K562 (cell line): ENCODE results near the gene CCDC187. TPM values are rescaled to one million over a fixed set of nuclear protein-coding genes. Genes with fewer than 3 reads are reported as not detected.

Experiments used
- BHLHE40 ChIP-seq: IDR thresholded peaks from 2 replicates; pipeline ENCODE4 v1.6.1; 2011; ENCODE audit warnings: low read length, improper control_type of control experiment
- CBFB ChIP-seq: sonication (generic); formaldehyde crosslinking; IDR thresholded peaks from 2 replicates; pipeline ENCODE4 v1.4.0; 2020; ENCODE audit warnings: mild to moderate bottlenecking, missing genetic modification reagents
- CREM ChIP-seq: IDR thresholded peaks from 2 replicates; pipeline ENCODE4 v1.6.1; 2014; ENCODE audit warnings: antibody characterized with exemption, low read depth
- HDGF ChIP-seq: fragments of 450-650 bp; IDR thresholded peaks from 2 replicates; pipeline ENCODE4 v1.6.1; 2016
- HLTF ChIP-seq: fragments of 450-650 bp; IDR thresholded peaks from 2 replicates; pipeline ENCODE4 v1.6.1; 2016
- JUN ChIP-seq, 2 experiments: sonication (generic) in 1 of 2; formaldehyde crosslinking in 1 of 2; IDR thresholded peaks; 2 replicates each; pipeline versions ENCODE4 v1.6.1 to v1.8.0; 2012 to 2022; ENCODE audit warnings: borderline replicate concordance in 2 of 2, mild to moderate bottlenecking in 2 of 2, improper control_type of control experiment in 1 of 2, low read depth in 1 of 2, low read length in 1 of 2, missing genetic modification reagents in 1 of 2
- JUND ChIP-seq, 2 experiments: IDR thresholded peaks; 2 replicates in 1 of 2; 3 replicates in 1 of 2; pipeline ENCODE4 v1.6.1; 2011; ENCODE audit warnings: borderline replicate concordance in 2 of 2, low read depth in 2 of 2, low read length in 2 of 2, improper control_type of control experiment in 1 of 2, missing biosample characterization in 1 of 2, missing genetic modification characterization in 1 of 2, missing genetic modification reagents in 1 of 2
- L3MBTL2 ChIP-seq: fragments of 450-650 bp; IDR thresholded peaks from 2 replicates; pipeline ENCODE4 v1.6.1; 2016; ENCODE audit warnings: mild to moderate bottlenecking, moderate library complexity
- MECOM ChIP-seq: fragments of 250-450 bp; sonication (Bioruptor Pico); IDR thresholded peaks from 2 replicates; pipeline ENCODE4 v1.8.0; 2022; ENCODE audit warnings: inconsistent platforms
- NONO ChIP-seq, 2 experiments: fragments of 200-400 bp in 1 of 2; fragments of 450-650 bp in 1 of 2; formaldehyde crosslinking in 1 of 2; IDR thresholded peaks; 2 replicates each; pipeline ENCODE4 v1.6.1; 2017; ENCODE audit warnings: low read depth in 2 of 2, mild to moderate bottlenecking in 2 of 2, moderate library complexity in 2 of 2, low read length in 1 of 2
- PHF21A ChIP-seq: fragments of 450-650 bp; IDR thresholded peaks from 2 replicates; pipeline ENCODE4 v1.6.1; 2017; ENCODE audit warnings: low read depth, borderline replicate concordance
- POLR2A ChIP-seq: fragments of 450-650 bp; conservative IDR thresholded peaks from 2 replicates; pipeline ENCODE4 v1.6.1; 2016
- RAD21 ChIP-seq, 2 experiments: fragments of 250-450 bp in 1 of 2; fragments of 450-650 bp in 1 of 2; sonication (Bioruptor Pico) in 1 of 2; formaldehyde crosslinking in 1 of 2; IDR thresholded peaks in 1 of 2; conservative IDR thresholded peaks in 1 of 2; 2 replicates each; pipeline versions ENCODE4 v1.4.0 to v1.8.0; 2020 to 2022; ENCODE audit warnings: mild to moderate bottlenecking in 2 of 2, moderate library complexity in 1 of 2
- SMARCA5 ChIP-seq: fragments of 450-650 bp; IDR thresholded peaks from 2 replicates; pipeline ENCODE4 v1.6.1; 2016
- ZFP36 ChIP-seq: fragments of 150-350 bp; IDR thresholded peaks from 2 replicates; pipeline ENCODE4 v1.6.1; 2018; ENCODE audit warnings: low read length, low read depth; ENCODE audit not compliant: partially characterized antibody
- polyA plus RNA-seq, 8 experiments: library from polyadenylated mRNA; depleted of rRNA in 4 of 8; stranded (reverse) in 5 of 8; unstranded in 3 of 8; fragments of >200 nt; fragmentation: Nextera tagmentation in 2 of 8; fragmentation: Illumina TruSeq in 1 of 8; extraction: Ambion mirVana in 2 of 8; extraction: Trizol in 1 of 8; gene quantifications; 2 replicates each; pipeline versions ENCODE4 v1.2.1 to v1.2.3, GENCODE V29; 2011 to 2014; ENCODE audit warnings: inconsistent platforms in 1 of 8, missing spikeins in 1 of 8
- total RNA-seq, 7 experiments: library from RNA; depleted of rRNA in 6 of 7; stranded (reverse); fragments of >200 nt in 6 of 7; fragmentation: Illumina TruSeq in 2 of 7; extraction: Trizol in 2 of 7; gene quantifications; 2 replicates each; pipeline versions ENCODE4 v1.2.1 to v1.2.3, GENCODE V29; 2011 to 2021; ENCODE audit warnings: low replicate concordance in 1 of 7
- TF ChIP-seq, protein P1 (sequence below): sonication (generic); formaldehyde crosslinking; IDR thresholded peaks from 2 replicates; pipeline ENCODE4 v1.9.0; 2022; ENCODE audit warnings: mild to moderate bottlenecking, missing genetic modification reagents
- TF ChIP-seq, protein P2 (sequence below): IDR thresholded peaks from 2 replicates; pipeline ENCODE4 v1.6.1; 2014; ENCODE audit warnings: antibody characterized with exemption
- TF ChIP-seq, protein P3 (sequence below): fragments of 450-650 bp; IDR thresholded peaks from one replicate; pipeline ENCODE4 v1.6.1; 2018; ENCODE audit warnings: mild to moderate bottlenecking, moderate library complexity; ENCODE audit not compliant: partially characterized antibody
- TF ChIP-seq, protein P4 (sequence below): sonication (generic); formaldehyde crosslinking; IDR thresholded peaks from 2 replicates; pipeline ENCODE4 v1.9.0; 2022; ENCODE audit warnings: mild to moderate bottlenecking, missing genetic modification reagents
- TF ChIP-seq, protein P5 (sequence below): IDR thresholded peaks from 3 replicates; pipeline ENCODE4 v1.6.1; 2011; ENCODE audit warnings: borderline replicate concordance, mild to moderate bottlenecking, moderate library complexity; ENCODE audit not compliant: insufficient read length; ENCODE audit errors: extremely low read depth

Gene CCDC187
- total and polyA plus RNA-seq, 9 of the 15 experiments (the other 6 are each of a cell fraction or from before 2014, with no cell fraction given), result not detected

DNA sequence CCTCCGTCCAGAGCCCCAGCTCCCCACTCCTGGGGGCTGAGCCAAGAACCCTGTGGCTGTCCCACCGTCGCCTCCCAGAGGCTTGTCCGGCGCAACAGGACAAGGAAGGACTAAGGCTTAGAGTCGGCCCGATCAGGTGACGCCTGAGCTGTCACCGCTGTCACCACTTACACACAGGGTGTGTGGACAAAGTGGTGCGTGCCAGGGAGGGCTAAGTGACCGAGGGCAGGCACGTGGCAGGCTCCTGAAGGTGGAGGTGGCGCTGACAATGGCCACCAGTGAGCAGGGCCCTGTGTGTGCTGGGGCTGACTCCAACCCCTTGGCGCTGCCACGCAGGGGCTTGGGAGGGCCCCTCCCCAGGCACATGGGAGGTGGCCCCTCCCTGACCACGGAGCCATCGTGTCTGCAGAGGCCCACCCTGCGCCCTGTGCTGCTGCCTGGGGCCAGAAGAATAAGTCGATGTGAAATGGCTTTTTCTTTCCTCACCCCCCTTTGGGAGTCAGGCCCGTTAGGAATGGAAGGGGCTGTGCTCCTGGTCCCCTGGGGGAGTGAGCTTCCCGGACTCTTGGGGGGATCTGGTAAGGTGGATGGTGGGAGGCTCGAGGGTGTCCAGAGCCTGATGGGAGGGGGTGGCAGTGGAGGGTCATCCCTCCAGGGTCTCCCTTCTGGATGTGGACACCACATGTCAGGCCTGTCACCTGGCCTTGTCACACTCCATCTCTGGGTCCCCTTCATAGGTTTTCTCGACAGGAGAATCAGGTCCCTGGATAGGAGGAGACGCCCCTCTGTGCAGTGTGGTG lies 20.8 kb upstream of the CCDC187 start (continued):
- TF ChIP-seq JUND (IDR thresholded peaks at IDR 0.05; ENCODE audit: borderline replicate concordance, low read depth, low read length) (peak; percentile 9; the same call in 1 of the 2 replicates), JUND (tag; IDR thresholded peaks at IDR 0.05; ENCODE audit: borderline replicate concordance, low read depth, low read length) (no peak), NONO (IDR thresholded peaks at IDR 0.05; ENCODE audit: low read depth in 2 of 2, low read length in 1 of 2) (peak in 1 of 2 experiments; percentile 74; a peak in 1 of 4 replicates), BHLHE40 (peak; percentile 63), POLR2A (no peak), CREM (0 out of 2 replicates have a peak, but pooled peaks have one; percentile 14), HLTF (no peak), ZFP36 (peak; percentile 24), JUN (IDR thresholded peaks at IDR 0.05; ENCODE audit: borderline replicate concordance, low read depth, low read length) (no peak), JUN (CRISPR knock-in tag; IDR thresholded peaks at IDR 0.05; ENCODE audit: borderline replicate concordance) (no peak), L3MBTL2 (peak; percentile 68), CBFB (CRISPR knock-in tag) (0 out of 2 replicates have a peak, but pooled peaks have one; percentile 53), PHF21A (no peak), RAD21 (CRISPR knock-in tag; conservative IDR thresholded peaks at IDR 0.05 in 1 of 2, IDR thresholded peaks at IDR 0.05 in 1 of 2) (peak in 1 of 2 experiments; percentile 31; a peak in 2 of 4 replicates), MECOM (CRISPR knock-in tag) (no peak), SMARCA5 (no peak), HDGF (no peak)
- TF ChIP-seq, protein P1, sequence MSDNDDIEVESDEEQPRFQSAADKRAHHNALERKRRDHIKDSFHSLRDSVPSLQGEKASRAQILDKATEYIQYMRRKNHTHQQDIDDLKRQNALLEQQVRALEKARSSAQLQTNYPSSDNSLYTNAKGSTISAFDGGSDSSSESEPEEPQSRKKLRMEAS (CRISPR knock-in tag), result peak; percentile 83
- TF ChIP-seq, protein P2, sequence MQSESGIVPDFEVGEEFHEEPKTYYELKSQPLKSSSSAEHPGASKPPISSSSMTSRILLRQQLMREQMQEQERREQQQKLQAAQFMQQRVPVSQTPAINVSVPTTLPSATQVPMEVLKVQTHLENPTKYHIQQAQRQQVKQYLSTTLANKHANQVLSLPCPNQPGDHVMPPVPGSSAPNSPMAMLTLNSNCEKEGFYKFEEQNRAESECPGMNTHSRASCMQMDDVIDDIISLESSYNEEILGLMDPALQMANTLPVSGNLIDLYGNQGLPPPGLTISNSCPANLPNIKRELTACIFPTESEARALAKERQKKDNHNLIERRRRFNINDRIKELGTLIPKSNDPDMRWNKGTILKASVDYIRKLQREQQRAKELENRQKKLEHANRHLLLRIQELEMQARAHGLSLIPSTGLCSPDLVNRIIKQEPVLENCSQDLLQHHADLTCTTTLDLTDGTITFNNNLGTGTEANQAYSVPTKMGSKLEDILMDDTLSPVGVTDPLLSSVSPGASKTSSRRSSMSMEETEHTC, result 0 out of 2 replicates have a peak, but pooled peaks have one; percentile 7
- TF ChIP-seq, protein P3, sequence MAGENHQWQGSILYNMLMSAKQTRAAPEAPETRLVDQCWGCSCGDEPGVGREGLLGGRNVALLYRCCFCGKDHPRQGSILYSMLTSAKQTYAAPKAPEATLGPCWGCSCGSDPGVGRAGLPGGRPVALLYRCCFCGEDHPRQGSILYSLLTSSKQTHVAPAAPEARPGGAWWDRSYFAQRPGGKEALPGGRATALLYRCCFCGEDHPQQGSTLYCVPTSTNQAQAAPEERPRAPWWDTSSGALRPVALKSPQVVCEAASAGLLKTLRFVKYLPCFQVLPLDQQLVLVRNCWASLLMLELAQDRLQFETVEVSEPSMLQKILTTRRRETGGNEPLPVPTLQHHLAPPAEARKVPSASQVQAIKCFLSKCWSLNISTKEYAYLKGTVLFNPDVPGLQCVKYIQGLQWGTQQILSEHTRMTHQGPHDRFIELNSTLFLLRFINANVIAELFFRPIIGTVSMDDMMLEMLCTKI, result no peak
- TF ChIP-seq, protein P4, sequence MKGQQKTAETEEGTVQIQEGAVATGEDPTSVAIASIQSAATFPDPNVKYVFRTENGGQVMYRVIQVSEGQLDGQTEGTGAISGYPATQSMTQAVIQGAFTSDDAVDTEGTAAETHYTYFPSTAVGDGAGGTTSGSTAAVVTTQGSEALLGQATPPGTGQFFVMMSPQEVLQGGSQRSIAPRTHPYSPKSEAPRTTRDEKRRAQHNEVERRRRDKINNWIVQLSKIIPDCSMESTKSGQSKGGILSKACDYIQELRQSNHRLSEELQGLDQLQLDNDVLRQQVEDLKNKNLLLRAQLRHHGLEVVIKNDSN (CRISPR knock-in tag), result peak; percentile 82
- TF ChIP-seq, protein P5, sequence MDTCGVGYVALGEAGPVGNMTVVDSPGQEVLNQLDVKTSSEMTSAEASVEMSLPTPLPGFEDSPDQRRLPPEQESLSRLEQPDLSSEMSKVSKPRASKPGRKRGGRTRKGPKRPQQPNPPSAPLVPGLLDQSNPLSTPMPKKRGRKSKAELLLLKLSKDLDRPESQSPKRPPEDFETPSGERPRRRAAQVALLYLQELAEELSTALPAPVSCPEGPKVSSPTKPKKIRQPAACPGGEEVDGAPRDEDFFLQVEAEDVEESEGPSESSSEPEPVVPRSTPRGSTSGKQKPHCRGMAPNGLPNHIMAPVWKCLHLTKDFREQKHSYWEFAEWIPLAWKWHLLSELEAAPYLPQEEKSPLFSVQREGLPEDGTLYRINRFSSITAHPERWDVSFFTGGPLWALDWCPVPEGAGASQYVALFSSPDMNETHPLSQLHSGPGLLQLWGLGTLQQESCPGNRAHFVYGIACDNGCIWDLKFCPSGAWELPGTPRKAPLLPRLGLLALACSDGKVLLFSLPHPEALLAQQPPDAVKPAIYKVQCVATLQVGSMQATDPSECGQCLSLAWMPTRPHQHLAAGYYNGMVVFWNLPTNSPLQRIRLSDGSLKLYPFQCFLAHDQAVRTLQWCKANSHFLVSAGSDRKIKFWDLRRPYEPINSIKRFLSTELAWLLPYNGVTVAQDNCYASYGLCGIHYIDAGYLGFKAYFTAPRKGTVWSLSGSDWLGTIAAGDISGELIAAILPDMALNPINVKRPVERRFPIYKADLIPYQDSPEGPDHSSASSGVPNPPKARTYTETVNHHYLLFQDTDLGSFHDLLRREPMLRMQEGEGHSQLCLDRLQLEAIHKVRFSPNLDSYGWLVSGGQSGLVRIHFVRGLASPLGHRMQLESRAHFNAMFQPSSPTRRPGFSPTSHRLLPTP, result no peak
